GM03348 (cell line): ENCODE measurements around the gene GLRX5.

ENCODE experiments used
- DNase-seq: peaks from one replicate; pipeline ENCODE4 v3.0.0; 2012; ENCODE audit warnings: low spot score

GLRX5 gene

DNA sequence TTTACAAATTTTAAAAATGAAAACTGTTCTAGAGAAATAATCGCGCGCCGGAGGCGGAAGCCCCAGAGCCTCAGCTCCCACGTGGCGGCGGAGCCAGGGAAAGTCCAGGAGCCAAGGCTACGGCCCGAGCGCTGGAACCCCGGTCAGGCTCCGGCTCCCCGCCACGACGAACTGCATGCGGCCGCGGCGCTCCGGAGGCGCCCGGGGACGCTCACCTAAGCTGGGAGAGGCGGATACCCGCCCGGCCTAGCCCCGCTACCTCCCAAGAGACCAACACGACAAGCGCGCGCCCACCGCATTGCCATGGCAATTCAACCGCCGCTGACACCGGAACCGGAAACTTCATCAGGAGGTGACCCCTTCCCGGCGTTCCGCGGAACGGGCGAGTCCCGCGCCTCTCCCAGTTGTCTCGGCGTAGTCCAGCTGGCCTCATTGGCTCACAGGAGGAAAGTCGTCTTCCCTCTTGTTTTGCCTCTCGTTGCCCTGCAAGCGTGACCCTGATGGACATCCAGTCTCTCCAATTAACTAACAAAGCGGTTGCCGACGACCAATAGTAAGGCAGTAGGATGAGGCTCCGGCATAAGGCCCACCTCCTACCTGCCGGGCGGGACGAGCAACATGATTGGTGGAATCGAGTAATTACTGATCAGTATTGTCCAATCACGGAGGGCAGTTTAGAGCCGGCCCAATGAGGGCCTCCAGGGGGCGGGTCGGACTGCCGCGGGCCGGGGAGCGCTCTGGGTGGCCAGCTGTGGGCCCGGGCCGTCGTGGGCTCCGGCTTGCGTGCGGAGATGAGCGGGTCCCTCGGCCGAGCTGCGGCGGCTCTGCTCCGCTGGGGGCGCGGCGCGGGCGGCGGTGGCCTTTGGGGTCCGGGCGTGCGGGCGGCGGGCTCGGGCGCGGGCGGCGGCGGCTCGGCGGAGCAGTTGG is at the start of gene GLRX5:
Gene GLRX5, plus strand, starts transcription at position 752 of the 927 bp plus-strand sequence. Its CDS starts 40 bp downstream, at position 792.
- DNase-seq: peak; percentile 99

DNA sequence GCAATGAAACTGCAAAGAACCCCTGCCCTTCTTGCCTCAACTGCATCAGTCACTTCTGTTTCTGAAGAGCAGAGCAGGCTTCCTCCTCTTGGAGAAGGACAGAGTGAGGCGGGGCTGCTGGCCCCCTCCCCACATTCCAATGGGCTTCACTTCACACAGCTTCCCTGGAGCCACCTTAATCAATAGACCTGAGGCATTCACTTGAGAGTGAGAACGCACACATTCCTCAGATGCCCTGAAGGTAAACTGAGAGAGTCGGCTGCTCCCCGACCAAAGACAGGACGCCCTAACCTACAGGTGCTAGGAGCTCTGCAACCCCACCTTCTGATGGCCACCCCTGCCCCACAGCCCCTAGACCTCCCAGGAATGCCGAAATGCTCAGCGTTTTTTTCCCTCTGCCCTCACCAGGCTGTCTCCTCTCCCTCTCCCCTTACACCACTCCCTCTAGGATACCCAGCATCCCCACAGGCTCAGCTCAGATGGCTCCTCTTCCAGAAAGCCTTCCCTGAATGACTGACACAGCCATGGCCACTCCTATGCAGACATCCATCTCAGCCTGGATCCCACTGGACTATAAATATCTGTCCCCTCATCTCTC is 49.5 kb upstream of the GLRX5 start:
- DNase-seq: no peak

- DNase-seq: no peak
Measured at GRCh38 chr14:95486875-95487668, 47.8 kb upstream of the GLRX5 start.

- DNase-seq: no peak
Measured at GRCh38 chr14:95487669-95488084, 47.2 kb upstream of the GLRX5 start.

GRCh38 chr14:95488376-95489213 is 46.3 kb upstream of the GLRX5 start:
- DNase-seq: peak; percentile 44

- DNase-seq: no peak
Measured at GRCh38 chr14:95489214-95490137, 45.4 kb upstream of the GLRX5 start.

- no peak for DNase-seq
Measured at GRCh38 chr14:95490138-95490509, 44.7 kb upstream of the GLRX5 start.

- no peak for DNase-seq
Measured at GRCh38 chr14:95490727-95491451, 44.0 kb upstream of the GLRX5 start.

GRCh38 chr14:95491936-95492608 is 42.8 kb upstream of the GLRX5 start:
- DNase-seq: no peak

DNA sequence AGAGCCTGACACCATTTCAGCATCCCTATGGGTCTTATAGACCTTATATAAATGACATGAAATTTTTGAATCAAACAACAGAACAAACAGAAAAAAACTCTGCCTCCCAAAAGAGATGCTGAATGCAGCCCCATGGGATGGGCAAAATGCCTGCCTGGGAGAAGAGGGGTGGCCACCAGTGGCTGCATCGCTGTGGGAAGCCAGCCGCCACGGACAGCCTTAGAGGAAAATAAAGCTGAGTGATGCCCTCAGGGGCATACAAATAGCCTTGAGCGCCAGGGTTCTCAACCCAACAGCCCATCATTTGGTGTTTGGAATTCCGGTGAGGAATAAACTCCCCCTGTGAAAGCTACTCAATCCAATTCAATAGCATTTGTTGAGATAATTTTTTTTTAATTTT is 41.3 kb upstream of the GLRX5 start:
- no peak for DNase-seq

DNA sequence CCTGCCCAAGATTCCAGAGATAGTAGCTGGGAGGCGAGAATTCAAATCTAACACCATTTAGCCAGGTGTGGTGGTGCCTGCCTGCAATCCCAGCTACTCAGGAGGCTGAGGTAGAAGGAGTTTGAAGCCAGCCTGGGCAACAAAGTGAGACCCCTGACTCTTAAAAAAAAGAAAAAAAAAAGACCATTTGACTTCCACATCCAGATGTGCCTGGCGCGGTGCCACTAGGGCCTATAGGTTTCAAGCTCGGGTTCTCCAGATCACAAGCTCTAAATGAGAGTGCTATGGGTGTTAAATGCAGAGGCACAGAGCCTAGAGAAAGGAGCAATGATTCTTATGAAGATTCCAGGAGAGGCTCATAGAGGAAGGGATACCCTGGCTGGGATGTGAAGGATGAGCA is 40.9 kb upstream of the GLRX5 start:
- no peak for DNase-seq

DNA sequence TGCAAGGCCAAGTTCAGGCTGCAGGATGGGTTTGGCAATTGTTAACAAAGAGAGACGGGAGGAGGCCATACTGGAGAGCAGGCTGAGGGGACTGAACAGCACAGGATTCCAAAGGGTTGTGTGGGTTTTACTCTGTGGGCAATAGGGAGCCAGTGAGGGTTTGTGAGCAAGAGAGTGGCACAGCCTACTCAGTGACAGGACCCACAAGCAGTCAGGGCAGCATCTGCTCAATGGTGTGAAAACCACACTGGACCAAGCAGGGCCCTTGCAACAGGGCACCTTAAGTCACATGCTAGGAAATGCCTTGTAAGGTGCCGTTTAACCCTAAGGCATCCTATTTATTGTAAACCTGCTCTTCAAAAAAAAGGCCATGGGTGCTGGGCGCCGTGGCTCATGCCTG is 40.4 kb upstream of the GLRX5 start:
- DNase-seq: no peak

GRCh38 chr14:95495076-95495475 is 39.8 kb upstream of the GLRX5 start:
- no peak for DNase-seq

GRCh38 chr14:95495538-95496025 is 39.3 kb upstream of the GLRX5 start:
- DNase-seq: no peak

GRCh38 chr14:95496111-95496681 is 38.7 kb upstream of the GLRX5 start:
- peak; percentile 62 for DNase-seq

DNA sequence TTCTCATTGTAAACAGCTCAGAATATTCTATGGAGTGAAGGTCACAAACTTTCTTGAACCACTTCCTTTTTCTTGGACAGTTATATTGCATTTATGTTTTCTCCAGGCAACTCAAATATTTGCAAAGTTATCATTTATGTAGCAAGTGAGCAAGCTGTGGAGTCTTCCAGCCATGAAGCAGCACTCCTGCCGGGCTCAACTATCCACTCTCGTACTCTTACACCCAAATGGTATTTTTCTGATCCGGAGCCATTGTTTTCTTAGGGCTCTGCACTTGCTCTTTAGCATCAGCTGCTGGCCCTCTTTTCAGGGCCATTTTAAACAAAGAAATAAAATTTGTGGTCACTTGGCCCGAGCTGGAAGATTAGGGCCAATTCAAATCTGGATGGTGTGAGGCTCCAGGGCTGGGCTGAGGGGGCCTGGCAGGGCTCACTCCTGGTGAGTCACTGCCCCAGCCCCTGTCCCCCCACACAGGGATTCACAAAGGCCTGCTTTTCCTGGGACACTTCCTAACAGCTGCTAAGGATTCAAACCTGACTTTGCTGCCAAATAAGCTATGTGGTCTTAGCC is 38.1 kb upstream of the GLRX5 start:
- peak; percentile 44 for DNase-seq

DNA sequence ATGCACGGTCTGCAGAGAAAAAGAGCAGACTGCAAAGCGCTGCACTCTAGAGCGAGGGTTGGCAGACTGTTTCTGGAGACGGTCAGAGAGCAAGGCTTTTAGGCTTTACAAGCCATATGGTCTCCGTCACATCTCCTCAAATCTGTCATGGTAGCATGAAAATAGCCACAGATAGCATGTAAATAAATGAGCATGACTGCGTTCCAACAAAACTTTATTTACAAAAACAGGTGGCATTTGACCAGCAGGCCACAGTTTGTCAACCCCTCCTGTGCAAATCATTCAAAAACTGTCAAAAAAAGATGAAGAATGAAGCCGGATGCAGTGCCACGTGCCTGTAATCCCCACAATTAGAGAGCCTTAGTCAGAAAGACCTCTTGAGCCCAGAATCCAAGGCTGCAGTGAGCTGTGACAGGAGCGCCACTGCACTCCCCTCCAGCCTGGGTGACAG is 37.3 kb upstream of the GLRX5 start:
- no peak for DNase-seq

DNA sequence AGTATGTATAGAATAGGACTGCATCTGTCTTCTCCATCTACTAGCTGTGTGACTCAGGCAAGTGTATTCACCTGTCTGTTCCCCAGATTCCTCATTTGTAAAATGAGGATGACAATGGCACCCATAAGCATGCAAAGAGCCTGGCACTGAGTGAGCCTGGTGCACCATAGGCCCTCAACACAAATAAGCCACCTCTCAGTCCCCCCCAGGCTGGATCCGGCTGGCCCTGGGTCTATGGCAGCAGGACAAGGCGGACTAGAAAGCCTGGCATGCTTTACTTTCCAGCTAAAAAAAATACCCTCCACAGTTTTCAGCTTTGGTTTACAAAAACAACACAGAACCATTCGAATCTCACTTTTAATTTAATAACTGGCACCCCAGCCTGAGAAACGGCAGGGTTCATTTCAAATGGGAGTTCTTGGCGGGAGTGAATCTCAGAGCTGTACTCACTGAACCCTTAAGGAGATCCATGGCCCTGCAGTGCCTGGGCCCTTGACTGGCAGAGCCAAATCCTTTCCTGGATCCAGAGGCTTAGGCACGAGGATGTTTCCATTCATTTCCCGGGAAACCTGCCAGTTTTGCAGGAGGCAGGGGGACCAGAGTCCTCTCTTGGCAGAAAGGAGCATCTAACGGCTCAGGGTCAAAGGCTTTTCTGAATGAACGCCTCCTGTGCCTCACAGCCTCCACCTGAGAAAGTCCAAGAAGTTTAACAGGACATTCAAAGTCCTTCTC is 36.1 kb upstream of the GLRX5 start:
- DNase-seq: no peak
